GM21825 (cell line): Measurements from ENCODE around the gene PEX11G.

ENCODE experiments used
- ATAC-seq: cut with Tn5 transposase; IDR thresholded peaks from one replicate; pipeline ENCODE4 v1.9.1; 2021; ENCODE audit warnings: mild to moderate bottlenecking, moderate library complexity; ENCODE audit not compliant: unreplicated experiment

The PEX11G gene

DNA sequence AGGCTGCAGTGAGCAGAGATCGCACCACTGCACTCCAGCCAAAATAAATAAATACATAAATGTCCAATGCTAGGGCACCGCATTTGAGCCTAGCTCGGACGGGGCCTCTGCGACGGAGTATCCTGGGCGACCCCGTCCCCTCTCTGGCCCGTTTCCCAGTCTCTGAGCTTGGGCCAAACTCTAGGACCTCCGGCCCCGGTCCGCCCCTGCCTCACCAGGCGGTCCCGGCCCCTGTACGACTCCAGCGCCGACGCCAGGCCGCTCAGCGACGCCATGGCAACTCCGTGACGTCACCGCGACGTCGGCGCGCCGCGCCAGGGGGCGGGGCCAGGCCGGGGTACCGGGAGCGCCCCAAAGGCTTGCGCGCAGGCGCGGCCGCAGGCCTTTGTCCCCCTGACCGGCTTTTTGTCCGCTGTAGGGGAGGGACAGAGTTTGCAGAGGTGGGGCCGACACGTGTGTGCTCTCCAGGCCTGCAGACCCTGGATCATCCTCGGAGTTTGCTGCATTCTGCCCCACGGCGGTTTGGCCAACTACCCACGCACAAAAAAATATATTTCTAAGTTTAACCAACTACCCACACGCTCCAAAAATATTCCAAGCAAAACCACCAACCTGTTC is at the start of gene PEX11G:
Gene PEX11G (minus strand): TSS at position 300 of the 618 bp plus-strand sequence. CDS start 25 bp downstream, at position 275.
- peak; percentile 67 for ATAC-seq

DNA sequence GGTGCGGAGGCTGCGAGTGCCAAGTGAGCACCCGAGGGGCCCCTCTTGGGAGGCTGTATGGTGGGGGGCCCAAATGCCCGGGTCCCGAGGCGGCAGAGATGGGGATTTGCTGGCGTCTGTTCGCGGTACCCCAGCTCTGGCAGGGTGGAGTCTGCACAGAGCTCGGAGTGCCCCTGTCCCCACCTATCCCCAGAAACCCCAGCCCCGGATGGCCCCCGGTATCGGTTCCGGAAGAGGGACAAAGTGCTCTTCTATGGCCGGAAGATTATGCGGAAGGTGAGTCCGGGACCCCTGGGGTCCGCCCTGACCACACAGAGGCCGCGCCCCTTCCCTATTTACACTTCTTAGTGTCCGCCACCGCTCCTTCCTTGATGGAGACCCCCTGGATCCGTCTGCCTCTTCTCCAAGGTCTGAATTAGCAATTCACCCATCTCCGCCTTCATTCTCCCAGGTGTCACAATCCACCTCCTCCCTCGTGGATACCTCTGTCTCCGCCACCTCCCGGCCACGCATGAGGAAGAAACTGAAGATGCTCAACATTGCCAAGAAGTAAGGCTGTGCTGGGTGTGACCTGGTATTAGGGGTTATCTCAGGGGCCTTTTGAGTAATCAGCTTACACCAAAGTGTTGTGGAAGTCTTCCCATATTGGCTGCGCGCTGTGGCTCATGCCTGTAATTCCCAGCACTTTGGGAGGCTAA is 47.3 kb upstream of the PEX11G start:
- no peak for ATAC-seq

GRCh38 chr19:7535047-7535997 is 46.5 kb upstream of the PEX11G start, which contains the start of gene PNPLA6:
Gene PNPLA6 (plus strand): TSS chr19:7535717. CDS start chr19:7535789, 72 bp downstream.
- peak; percentile 52 for ATAC-seq

DNA sequence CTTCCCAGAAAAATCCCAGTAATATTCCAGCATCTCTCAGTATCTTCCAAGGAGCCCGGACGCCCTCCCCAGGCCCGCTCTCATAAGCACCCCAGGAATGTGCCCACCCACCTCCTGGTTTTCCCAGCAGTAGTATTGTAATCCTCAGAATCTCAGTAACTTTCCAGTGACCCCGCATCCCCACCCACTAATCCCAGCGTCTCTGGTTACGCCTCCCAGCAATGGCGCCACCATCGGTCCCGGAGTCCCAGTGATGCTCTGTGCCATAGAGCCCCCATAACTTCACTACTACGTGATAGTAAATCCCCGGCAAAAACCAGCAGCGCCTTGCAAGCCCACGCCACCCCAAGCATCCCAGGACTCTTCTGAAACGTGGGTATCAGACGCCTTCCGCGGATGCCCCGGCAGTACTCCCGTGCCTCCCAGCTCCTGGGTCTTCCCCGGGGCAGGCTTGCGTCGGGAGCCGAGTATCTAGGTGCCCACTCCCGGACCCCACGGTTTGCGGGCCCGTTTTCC is 45.8 kb upstream of the PEX11G start:
- peak; percentile 7 for ATAC-seq

DNA sequence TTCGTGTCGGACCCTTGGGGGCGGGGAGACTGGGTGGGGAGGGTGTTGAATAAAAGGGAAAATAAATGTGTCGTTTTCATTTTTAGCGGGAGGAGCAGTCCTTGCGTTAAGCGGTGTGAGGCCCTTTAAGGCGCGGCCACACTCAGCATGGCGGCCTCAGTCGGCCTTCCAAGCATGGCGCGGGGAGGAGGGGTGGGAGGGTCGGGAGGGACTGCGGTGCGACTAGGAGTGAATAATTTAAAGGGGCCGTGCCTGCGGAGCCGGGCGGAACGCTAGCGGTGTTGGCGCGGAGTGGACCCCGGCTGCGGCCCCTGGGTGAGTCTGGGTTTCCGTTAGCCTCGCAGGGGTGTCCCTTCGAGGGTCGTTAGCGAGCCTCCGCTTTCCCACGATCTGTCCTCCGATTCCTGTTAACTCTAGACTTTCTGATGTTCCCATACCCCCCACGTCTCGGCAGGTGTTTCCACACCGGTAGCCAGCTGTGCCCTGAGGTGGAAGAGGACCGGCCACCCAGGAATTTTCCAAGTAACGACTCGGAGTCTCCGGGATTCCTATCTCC is 45.2 kb upstream of the PEX11G start:
- ATAC-seq = no peak

GRCh38 chr19:7533281-7533885 is 44.5 kb upstream of the PEX11G start:
- ATAC-seq = no peak

GRCh38 chr19:7529610-7530490 is 41.0 kb upstream of the PEX11G start:
- no peak for ATAC-seq

- ATAC-seq = no peak
Measured at GRCh38 chr19:7529246-7529600, 40.4 kb upstream of the PEX11G start.

- no peak for ATAC-seq
Measured at GRCh38 chr19:7528522-7529245, 39.8 kb upstream of the PEX11G start.

DNA sequence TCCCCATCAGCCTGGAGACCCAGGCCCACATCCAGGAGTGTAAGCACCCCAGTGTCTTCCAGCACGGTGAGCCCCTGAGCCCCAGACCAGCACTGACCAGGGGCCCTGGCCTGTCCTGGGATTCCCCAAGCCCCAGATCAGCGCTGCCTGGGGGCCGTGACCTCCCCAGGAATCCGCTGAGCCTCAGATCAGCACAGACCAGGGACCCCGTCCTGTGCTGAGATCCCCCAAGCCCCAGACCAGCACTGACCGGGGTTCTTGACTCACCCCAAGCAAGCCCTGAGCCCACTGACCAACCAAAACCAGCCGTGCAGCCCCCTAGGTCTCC is 39.3 kb upstream of the PEX11G start:
- no peak for ATAC-seq

GRCh38 chr19:7527516-7528191 is 38.8 kb upstream of the PEX11G start:
- ATAC-seq = no peak

GRCh38 chr19:7526059-7526929 is 37.5 kb upstream of the PEX11G start:
- no peak for ATAC-seq

DNA sequence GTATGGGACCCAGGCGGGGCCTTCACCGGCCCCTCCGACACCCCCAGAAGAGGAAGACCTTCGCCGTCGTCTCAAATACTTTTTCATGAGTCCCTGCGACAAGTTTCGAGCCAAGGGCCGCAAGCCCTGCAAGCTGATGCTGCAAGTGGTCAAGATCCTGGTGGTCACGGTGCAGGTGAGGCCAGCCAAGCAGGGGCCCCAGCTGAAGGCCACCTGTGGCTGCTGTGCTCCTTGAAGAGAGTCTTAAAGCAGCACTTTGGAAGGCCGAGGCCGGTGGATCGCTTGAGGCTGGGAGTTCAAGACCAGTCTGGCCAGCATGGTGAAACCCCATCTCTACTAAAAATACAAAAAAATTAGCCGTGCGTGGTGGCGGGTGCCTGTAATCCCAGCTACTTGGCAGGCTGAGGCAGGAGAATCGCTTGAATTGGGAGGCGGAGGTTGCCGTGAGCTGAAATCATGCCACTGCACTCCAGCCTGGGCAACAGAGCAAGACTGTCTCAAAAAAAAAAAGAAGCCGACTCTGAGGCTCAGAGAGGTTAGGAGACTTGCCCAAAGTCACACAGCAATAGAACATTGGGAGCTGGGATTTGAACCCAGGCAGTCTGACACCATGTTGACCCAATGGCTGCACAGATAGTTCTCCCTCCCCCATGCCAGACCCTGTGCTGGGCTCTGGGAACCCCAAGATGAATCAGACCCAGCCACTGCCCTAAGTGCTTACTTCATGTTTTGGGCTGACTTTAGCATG is 36.3 kb upstream of the PEX11G start:
- no peak for ATAC-seq

DNA sequence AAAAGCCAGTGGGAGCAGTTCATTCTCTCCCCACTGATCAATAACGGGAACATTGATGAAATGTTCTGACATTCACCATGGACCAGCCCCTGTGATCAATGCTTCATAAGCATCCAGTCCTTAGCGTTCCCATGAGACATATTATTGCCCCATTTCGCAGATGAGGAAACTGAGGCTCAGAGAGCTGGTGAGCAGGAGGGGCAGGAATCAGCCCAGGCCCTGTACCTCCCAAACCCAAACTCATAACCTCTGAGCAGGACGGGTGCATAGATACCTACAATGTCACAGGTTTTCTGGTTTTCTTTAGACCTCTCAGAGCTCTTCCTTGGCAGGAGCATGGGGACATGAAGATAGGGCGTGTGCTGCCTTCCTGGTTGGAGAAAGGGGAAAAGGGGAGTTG is 35.7 kb upstream of the PEX11G start:
- no peak for ATAC-seq

DNA sequence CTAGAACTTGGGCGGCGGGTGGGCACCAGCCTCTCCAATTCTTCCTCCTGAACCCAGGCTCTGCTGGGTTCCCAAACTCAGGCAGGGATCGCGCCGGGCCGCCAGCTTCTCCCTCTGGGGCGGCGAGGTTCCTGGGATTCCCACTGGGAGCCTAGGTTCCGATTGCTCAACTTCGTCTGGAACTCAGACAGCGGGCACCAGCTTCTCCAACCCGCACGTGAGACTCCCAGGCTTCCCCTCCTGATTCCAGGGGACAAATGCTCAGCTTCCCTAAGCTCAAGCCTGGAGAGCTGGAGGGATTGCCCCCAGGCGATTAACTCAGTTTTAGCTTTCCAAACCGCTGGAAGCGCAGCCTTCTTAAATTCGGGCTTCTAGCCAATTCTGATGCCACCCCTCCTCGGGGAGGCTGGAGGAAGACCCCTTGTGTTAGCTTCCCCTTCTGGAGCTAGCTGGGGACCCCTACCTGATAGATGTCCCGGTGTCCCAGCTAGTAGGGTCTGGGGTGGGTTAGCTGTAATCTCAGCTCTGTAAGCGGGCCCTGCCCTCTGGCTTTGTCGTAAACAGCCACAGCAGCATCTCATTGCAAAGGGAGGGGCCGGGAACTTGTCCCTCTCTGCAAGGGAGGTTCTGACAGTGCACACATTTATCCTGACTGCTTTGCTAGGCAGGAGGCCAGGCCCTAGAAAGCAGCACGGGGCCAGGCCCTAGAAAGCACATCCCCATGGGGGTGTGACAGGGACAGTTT is 34.3 kb upstream of the PEX11G start:
- ATAC-seq = no peak
